ENCODE results near the gene NSG1. TPM values are rescaled to one million over a fixed set of nuclear protein-coding genes. Genes with fewer than 3 reads are reported as not detected.

NSG1 gene, protein sequence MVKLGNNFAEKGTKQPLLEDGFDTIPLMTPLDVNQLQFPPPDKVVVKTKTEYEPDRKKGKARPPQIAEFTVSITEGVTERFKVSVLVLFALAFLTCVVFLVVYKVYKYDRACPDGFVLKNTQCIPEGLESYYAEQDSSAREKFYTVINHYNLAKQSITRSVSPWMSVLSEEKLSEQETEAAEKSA
- total RNA-seq, result 36.9 and 45.7 TPM in 2 replicates

DNA sequence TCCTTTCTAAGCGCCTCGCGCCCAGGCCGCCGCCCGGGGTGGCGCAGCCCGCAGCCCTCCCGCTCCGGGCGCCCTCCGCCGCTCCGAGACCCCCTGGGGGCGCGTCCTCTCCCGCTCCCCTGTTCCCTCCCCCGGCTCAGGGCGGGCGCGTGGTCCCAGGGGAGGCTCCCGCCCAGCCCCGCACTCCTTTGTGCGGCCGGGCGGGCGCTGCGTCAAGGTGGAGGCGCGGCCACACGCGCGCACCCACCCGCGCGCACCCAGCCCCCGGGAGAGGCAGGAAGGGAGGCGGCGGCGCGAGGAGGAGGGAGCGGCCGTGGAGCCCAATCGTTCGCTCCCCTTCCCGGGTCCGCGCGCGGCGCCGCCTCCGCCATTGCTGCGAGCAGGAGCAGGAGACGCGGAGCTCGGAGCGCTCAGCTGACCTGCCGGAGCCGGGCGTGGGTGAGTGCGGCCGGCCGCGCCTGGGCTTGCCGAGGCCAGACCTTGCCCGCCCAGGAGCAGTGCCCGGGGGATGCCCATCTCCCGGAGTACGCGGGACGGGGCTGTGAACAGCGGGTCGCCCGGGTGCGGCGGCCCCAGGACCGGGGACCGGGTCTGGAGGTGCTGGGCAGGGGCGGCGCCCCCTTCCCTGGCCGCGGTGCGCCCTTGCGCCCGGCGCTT lies at the start of gene NSG1:
NSG1 (plus strand) TSS at position 367 of the 657 bp plus-strand sequence. CDS start 528 bp downstream, outside the sequence.

Other genes with a start within 250 kb of the NSG1 start
- not detected in 2 replicates for gene OTOP1, start 160.2 kb upstream of the NSG1 start, total RNA-seq
- gene TMEM128, start 138.9 kb upstream of the NSG1 start, total RNA-seq, result 16.1 and 20.5 TPM in 2 replicates
- gene LYAR, start 96.9 kb upstream of the NSG1 start, total RNA-seq, result 28.7 and 37.1 TPM in 2 replicates
- gene ZBTB49, start 96.9 kb upstream of the NSG1 start, total RNA-seq, result 0.51 and 2.5 TPM in 2 replicates
- gene STX18, start 154.9 kb downstream of the NSG1 start, total RNA-seq, result 12.5 and 12.7 TPM in 2 replicates

Measured in airway epithelial cell (primary cell).